IPS-11a (cell line): Measurements from ENCODE around the gene ATG4B.

Experiments used
- H3K4me3 ChIP-seq: one replicate; pipeline ENCODE4 v1.5.1; 2013; ENCODE audit warnings: low read depth, low read length, control low read depth

ATG4B gene

GRCh38 chr2:241612156-241613016 lies 25.1 kb upstream of the ATG4B start:
- H3K4me3 ChIP-seq, result no peak overlapping the region

DNA sequence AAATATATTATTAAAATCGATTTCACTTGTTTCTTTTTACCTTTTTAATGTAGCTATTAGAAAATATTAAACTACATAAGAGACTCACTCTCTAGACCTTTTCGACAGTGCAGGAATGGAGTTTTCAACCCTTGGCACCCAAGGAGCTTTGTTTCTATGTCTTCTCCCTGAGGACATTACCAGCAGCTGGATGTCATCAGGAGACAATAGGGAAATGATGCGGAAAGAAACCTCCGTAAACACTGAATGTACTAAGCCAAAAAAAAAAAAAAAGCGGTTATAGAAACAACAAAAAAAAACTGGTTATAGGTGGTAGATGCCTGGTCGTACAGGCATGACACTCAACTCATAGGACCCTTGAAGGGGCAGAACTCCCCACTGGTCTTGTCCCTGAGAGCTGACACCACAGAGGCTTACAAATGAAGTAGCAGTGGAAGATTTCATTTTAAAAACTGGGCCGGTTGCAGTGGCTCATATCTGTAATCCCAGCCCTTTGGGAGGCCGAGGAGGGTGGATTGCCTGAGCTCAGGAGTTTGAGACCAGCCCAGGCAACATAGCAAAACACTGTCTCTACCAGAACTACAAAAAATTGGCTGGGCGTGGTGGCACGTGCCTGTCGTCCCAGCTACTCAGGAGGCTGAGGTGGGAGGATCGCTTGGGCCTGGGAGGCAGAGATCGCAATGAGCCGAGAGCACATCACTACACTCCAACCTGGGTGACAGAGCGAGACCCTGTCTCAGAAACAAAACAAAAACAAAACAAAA lies 24.3 kb upstream of the ATG4B start:
- H3K4me3 ChIP-seq, result no peak overlapping the region

DNA sequence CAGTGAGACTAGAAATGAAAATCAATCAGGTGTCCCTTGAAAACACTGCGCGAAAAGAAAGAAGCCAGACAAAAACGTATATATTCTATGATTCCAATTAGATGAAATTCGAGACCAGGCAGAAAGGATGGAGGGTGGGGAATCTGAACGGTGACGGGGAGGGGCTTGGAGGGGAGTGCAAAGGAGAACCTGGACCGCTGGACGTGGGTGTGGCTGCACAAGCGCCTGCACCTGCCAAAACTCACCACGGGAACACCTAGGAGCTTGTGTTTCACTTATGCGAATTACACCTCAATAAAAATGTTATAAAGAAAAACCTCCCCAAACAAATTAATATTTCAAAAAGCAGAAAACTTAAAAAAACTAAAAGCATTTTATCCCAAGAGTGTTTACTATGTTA lies 22.5 kb upstream of the ATG4B start:
- H3K4me3 ChIP-seq, result no peak overlapping the region

DNA sequence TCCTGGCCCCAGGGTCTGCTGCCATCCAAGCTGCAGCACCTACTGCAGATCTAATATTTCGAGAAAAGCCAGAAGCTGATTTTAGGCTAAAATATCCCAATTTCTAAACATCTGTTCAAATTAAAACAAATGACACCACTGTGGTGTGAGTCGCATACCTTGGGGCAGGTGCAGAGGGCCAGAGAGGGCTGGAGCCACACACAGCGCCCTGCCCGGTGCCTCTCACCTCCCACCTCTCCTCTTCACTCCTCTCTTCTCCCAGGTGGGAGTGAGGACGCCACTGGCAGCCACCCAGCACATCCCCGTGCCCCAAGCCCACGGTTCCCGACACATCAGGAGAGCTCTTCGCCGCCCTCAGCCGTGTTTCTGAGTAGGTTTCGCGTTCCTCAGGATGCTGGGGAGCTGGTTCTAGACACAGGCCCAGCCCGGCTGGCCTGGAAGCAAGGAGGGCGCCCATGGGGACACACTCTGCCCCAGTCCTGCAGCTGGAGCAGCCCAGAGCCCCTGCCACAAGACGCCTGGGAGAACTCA lies 21.9 kb upstream of the ATG4B start:
- no peak overlapping the region for H3K4me3 ChIP-seq

GRCh38 chr2:241616168-241617125 lies 21.0 kb upstream of the ATG4B start:
- no peak overlapping the region for H3K4me3 ChIP-seq

- H3K4me3 ChIP-seq, result no peak overlapping the region
Observed at GRCh38 chr2:241617431-241618154, 19.9 kb upstream of the ATG4B start.

DNA sequence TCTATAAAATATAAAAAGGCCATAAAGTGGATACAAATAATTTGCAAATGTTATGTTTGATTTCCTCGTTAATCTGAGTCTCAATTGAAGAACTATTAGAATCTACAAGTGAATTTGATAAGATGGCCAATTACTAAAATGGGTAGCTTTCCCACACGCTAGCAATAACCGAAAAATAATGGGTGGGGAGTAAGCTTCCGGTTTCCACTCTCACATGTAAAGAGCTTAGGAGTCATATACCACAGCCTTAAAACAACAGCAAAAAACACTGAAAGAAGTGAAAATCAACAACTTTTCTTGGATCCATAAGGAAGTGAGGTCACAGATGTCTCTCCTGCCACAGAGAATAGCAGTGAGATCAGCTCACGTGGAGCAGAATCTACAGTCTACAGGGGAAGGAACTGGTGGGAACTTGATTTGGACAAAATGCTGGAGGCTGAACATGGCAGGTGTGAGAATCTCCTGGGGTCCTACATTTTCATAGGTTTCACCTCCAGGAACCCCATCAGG lies 19.1 kb upstream of the ATG4B start:
- H3K4me3 ChIP-seq, result no peak overlapping the region

DNA sequence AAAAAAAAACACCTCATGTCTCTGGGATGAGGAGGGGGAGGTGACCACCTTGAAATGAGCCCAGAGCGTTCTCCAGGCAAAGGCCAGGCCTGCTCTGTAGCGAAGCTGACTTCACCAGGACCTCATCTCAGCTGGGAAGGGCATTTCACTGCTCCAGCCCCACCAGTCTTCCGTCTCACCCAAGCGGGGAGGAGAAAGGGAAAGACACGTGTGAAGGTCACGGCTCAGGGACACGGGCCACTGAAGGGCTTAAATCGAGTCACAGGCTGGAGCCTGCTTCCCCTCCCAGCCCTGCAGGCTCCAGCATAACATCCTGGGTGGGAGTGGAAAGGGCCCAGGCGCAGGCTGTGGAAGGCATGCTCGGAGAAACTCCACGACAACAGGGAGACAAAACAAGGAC lies 18.7 kb upstream of the ATG4B start:
- H3K4me3 ChIP-seq, result no peak overlapping the region

- no peak overlapping the region for H3K4me3 ChIP-seq
Observed at GRCh38 chr2:241619597-241620418, 17.7 kb upstream of the ATG4B start.

DNA sequence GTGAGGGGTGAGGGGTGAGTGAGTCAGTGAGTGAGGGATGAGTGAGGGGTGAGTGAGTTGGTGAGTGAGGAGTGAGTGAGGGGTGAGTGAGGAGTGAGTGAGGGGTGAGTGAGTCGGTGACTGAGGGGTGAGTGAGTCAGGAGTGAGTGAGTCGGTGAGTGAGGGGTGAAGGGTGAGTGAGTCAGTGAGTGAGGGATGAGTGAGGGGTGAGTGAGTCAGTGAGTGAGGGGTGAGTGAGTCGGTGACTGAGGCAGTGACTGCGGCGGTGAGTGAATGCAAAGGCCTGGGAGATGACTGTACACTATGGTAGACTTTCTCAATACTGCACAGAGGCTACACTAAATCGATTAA lies 17.1 kb upstream of the ATG4B start:
- H3K4me3 ChIP-seq, result no peak overlapping the region

DNA sequence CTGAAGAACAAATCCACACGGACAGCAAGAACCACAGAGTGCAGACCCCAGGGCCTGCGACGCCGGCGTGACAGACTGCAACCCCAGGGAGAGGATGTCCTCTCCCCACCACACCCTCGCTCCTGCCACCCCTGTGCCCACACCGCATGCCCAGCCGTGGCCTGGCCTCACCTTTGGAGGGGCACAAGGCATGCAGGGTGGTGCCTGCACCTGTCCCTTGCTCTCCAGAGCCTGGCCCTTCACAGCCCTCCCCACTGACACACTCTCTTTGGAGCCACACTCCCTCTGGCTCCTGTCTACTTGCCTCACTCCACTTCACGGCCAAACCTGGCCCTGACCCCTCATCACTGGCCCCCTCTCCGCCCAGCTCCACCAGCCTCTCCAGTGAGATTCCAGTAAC lies 9.8 kb upstream of the ATG4B start:
- no peak overlapping the region for H3K4me3 ChIP-seq

DNA sequence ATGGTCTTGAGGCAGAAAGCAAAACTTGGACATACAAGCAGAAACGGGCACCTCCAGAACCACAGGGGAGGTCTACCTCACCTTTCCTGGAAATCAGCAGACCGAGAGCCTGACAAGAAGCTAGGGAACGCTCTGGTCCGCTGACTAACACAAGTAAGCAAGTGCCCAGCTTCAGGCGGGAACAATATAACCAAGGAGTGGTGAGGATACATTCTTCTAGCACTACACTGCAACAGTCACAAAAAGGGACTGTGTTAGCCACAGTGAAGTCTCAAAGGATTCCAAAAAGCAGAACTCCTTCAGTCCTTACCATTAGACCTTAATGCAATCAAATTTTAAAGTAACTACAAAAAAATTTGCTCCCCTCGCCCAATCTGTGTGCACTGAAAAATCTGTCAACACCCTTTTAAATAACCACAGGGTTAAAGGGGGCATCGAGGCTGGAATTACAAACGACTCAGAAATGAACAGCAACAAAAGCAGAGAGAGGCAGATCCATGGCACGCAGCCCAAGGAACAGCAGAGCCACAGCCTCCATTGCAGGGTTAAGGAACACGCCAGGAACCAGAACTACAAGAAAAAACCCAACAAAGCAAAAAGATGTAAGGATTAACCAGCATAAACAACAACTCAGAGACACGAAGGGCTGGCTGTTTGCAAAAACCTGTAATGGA lies 7.6 kb upstream of the ATG4B start:
- H3K4me3 ChIP-seq, result no peak overlapping the region

DNA sequence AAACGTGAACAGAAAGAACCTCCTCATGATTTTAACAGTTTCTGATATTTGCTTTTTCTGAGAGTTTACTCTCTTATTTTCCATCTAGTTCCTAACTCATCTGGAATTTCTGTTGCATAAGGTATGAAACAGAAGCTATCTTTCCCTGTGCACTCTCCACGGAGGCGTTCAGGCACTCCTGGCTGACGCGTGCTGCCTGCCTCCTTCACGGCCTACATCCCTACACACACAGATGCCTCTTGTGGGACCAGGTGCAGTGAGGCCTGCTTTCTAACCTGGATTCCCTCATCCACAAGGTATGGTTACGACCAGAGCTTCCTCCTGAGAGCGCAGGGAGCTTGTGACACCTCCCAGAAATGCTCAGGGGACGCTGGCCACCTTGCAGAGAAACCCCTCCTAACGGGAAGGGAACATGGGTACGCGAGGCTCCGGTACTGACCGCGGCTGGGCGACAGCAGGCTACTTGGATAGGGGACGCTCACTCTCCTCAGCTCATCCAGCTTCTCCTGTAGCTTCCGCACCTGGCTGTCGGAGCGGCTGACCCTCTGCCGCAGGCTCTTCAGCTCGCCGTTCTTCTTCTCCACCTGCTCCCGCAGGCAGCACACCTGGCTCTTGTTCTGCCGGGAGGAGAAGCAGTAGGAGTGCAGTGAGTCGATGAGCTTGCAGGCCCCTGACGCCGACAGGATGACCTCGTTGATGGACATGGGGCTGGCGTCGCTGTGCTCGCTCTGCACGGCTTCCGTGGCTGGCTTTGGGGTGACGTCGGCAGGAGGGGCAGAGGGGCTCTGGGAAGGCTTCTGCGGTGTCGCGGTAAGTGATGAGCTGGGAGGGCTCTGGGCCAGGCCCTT lies 4.8 kb upstream of the ATG4B start:
- H3K4me3 ChIP-seq, result no peak overlapping the region

DNA sequence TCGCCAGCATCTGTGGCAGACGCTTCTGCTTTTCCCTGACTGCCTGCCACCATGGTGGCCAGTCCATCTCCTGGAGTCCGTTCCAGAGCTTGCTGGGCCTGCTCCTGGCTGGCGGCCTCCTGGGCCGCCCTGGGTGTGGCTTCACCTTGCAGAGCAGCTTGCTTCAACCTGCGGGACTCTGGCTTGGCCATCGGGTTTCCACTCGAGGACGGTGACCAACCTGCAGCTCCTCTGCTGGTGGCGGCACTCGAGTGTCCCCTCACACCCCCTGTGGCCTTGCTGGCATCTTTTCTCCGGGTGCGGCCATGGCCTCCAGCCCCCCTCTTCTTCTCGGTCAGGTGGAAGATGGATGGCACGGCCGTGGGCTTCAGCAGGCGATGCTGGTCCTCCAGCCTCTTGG lies 3.9 kb upstream of the ATG4B start:
- no peak overlapping the region for H3K4me3 ChIP-seq

DNA sequence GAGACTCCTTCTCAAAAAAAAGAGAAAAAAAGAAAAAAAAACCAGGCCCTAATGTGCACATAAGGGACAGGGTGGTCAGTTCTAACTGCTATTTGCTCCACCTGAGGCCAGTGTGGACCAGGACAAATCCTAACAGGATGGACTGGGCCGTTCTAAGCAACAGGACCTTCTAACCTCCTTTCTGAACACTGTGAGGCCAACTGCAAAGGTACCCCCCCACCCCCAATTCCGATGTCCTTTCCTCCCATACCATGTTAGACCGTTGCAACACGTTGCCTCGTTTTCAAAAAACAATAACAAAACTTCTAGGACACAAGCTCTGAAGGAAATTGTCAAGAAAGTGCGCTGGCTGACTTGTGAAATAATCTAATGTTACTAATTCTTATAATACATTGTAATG lies 1.7 kb upstream of the ATG4B start:
- peak overlapping the region; percentile 78 for H3K4me3 ChIP-seq

DNA sequence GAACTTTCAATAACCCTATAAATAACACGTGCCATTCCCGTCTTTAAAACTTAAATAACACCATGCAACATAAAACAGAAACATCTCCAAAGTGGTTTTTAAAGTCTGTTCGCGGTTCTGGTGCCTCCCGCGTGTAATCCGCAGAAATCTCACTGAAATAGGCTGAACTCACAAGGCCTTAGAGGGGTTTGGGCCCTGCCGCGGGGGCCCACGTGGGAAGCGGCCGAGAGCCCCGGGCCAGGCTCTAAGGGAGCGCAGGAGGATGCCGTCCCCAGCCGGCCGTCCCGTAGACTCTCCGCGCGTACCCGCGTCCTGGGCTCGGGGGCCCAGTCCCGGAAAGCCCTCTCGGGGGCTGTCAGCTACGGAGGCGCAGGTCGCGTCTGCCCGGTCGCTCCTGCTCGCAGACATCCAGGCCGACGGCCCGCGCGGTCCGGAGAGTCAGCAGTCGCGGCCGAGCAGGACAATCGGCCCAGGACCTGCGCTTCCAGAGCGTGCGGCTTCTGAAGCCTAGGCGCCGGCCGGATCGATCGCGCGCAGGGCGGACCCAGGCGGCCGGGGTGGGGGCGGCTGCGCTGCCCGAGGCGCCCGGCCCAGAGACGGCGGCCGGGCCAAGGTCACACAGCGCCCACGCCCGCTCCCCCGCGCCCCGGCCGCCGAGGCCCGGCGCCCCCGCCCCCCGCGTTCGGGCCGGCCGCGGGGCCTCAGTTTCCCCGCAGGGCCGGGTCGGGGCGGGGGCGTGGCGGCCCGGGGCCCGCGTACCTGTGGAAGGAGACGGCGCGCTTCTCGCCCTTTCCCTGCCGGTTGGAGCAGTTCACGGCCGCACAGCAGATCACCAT lies 1.1 kb upstream of the ATG4B start:
- H3K4me3 ChIP-seq, result peak overlapping the region; percentile 78
